H1 (cell line): ENCODE measurements around the gene KCTD7. TPM values are rescaled to one million over a fixed set of nuclear protein-coding genes. Genes with fewer than 3 reads are reported as not detected.
"Not testable (repeated sequence)": the region's sequence is repeated elsewhere in the genome, so short reads cannot be mapped to it uniquely, and the experiment has no call there.

Experiments used
- CTCF ChIA-PET: fragments of 300-600 bp; sonication (Branson Sonifier 250); formaldehyde crosslinking; loops from one replicate; lab custom pipeline; 2021; ENCODE audit not compliant: partially characterized antibody; lab: Charles Lee
- POLR2A ChIA-PET: fragments of 300-600 bp; sonication (Branson Sonifier 250); formaldehyde crosslinking; loops from one replicate; lab custom pipeline; 2021; ENCODE audit warnings: inconsistent platforms; ENCODE audit not compliant: partially characterized antibody; lab: Charles Lee
- DNase-seq, 2 experiments: peaks; one replicate each; pipeline versions ENCODE4 v3.0.0 to v3.0.0-alpha.2; 2010 to 2022; ENCODE audit warnings: low spot score in 2 of 2, low read depth in 1 of 2, mixed read lengths in 1 of 2
- FAIRE-seq: peaks from 2 replicates; lab custom pipeline; 2011; peaks lifted over from hg19 to GRCh38; lab: Jason Lieb, UNC
- H2AFZ ChIP-seq: 2 replicates; pipeline ENCODE4 v1.8.1; 2012; ENCODE audit warnings: low read length, inconsistent platforms
- H2AK5ac ChIP-seq: 2 replicates; pipeline ENCODE4 v1.6.1; 2013; ENCODE audit warnings: low read depth, low read length
- H2BK120ac ChIP-seq: replicated peaks from 2 replicates; pipeline ENCODE3; 2013; ENCODE audit warnings: low read depth, low read length, inconsistent platforms
- H2BK12ac ChIP-seq: 2 replicates; pipeline ENCODE4 v1.6.1; 2013; ENCODE audit warnings: low read depth, low read length
- H2BK15ac ChIP-seq: 2 replicates; pipeline ENCODE4 v1.6.1; 2013; ENCODE audit warnings: low read length
- H2BK20ac ChIP-seq: 2 replicates; pipeline ENCODE4 v1.6.1; 2013; ENCODE audit warnings: low read length
- H2BK5ac ChIP-seq: 2 replicates; pipeline ENCODE4 v1.6.1; 2013; ENCODE audit warnings: low read depth, low read length
- H3K14ac ChIP-seq: 2 replicates; pipeline ENCODE4 v1.6.1; 2013; ENCODE audit warnings: inconsistent platforms; ENCODE audit not compliant: insufficient read length
- H3K18ac ChIP-seq: 2 replicates; pipeline ENCODE4 v1.6.1; 2013; ENCODE audit warnings: low read length; ENCODE audit errors: extremely low read depth
- H3K23ac ChIP-seq: 2 replicates; pipeline ENCODE4 v1.6.1; 2013; ENCODE audit warnings: inconsistent platforms; ENCODE audit not compliant: insufficient read length
- H3K23me2 ChIP-seq: 2 replicates; pipeline ENCODE4 v1.6.1; 2013; ENCODE audit warnings: low read depth, low read length
- H3K27ac ChIP-seq: 2 replicates; pipeline ENCODE4 v1.6.1; 2011; ENCODE audit warnings: low read depth, low read length, inconsistent platforms
- H3K27me3 ChIP-seq, 4 experiments: replicated peaks in 1 of 4; 1 replicate in 1 of 4; 2 replicates in 3 of 4; pipeline versions ENCODE4 v1.6.1 to v1.8.1; 2011 to 2013; ENCODE audit warnings: low read length in 3 of 4, mild to moderate bottlenecking in 3 of 4, inconsistent platforms in 2 of 4, mixed read lengths in 2 of 4, moderate library complexity in 1 of 4; ENCODE audit not compliant: control insufficient read depth in 3 of 4, insufficient read depth in 3 of 4; ENCODE audit errors: extremely low read depth in 1 of 4
- H3K36me3 ChIP-seq, 4 experiments: 2 replicates each; pipeline versions ENCODE4 v1.6.1 to v1.8.1; 2011 to 2013; ENCODE audit warnings: mild to moderate bottlenecking in 4 of 4, low read length in 3 of 4, moderate library complexity in 2 of 4, control low read depth in 1 of 4, inconsistent platforms in 1 of 4; ENCODE audit not compliant: insufficient read depth in 4 of 4, control insufficient read depth in 2 of 4
- H3K4ac ChIP-seq: replicated peaks from 2 replicates; pipeline ENCODE3; 2013; ENCODE audit warnings: low read length, low read depth, mixed read lengths, inconsistent platforms; ENCODE audit not compliant: insufficient read length
- H3K4me1 ChIP-seq, 4 experiments: replicated peaks in 1 of 4; 1 replicate in 1 of 4; 2 replicates in 3 of 4; pipeline versions ENCODE4 v1.6.1 to v1.8.1; 2011 to 2013; ENCODE audit warnings: low read length in 3 of 4, inconsistent platforms in 2 of 4, mixed read lengths in 1 of 4; ENCODE audit not compliant: insufficient read depth in 4 of 4, control insufficient read depth in 3 of 4
- H3K4me2 ChIP-seq, 2 experiments: 2 replicates each; pipeline versions ENCODE4 v1.6.1 to v1.8.1; 2011 to 2013; ENCODE audit warnings: low read depth in 2 of 2, low read length in 2 of 2, control low read depth in 1 of 2, inconsistent platforms in 1 of 2, mild to moderate bottlenecking in 1 of 2; ENCODE audit not compliant: insufficient read depth in 1 of 2
- H3K4me3 ChIP-seq, 4 experiments: fragments of 200-600, 300-600 bp in 1 of 4; sonication (generic), shearing (Covaris generic), sonication (Bioruptor Twin) in 1 of 4; 2 replicates each; pipeline versions ENCODE4 v1.5.1 to v1.8.1; 2011 to 2016; ENCODE audit warnings: low read length in 4 of 4, low read depth in 3 of 4, control low read depth in 2 of 4, inconsistent platforms in 2 of 4, mild to moderate bottlenecking in 2 of 4, mixed read lengths in 1 of 4, moderate library complexity in 1 of 4; ENCODE audit not compliant: insufficient read depth in 2 of 4; ENCODE audit errors: extremely low read depth in 1 of 4
- H3K56ac ChIP-seq: replicated peaks from 2 replicates; pipeline ENCODE3; 2013; ENCODE audit warnings: low read depth, mild to moderate bottlenecking, mixed read lengths, low read length, inconsistent platforms; ENCODE audit not compliant: insufficient read length
- H3K79me1 ChIP-seq: 2 replicates; pipeline ENCODE4 v1.6.1; 2013; ENCODE audit warnings: low read depth, low read length, control low read depth
- H3K79me2 ChIP-seq, 2 experiments: 2 replicates each; pipeline versions ENCODE4 v1.6.1 to v1.8.1; 2012 to 2013; ENCODE audit warnings: low read length in 2 of 2, mild to moderate bottlenecking in 2 of 2, inconsistent platforms in 1 of 2; ENCODE audit not compliant: insufficient read depth in 2 of 2, control insufficient read depth in 1 of 2
- H3K9ac ChIP-seq, 4 experiments: replicated peaks in 1 of 4; 1 replicate in 1 of 4; 2 replicates in 3 of 4; pipeline versions ENCODE4 v1.6.1 to v1.8.1; 2011 to 2013; ENCODE audit warnings: low read depth in 3 of 4, low read length in 3 of 4, control low read depth in 2 of 4, mild to moderate bottlenecking in 2 of 4, moderate library complexity in 2 of 4, inconsistent platforms in 1 of 4; ENCODE audit errors: extremely low read depth in 1 of 4
- H3K9me3 ChIP-seq, 2 experiments: 2 replicates each; pipeline versions ENCODE4 v1.6.1 to v1.8.1; 2012 to 2013; ENCODE audit warnings: mild to moderate bottlenecking in 2 of 2, moderate library complexity in 2 of 2, control low read depth in 1 of 2, inconsistent platforms in 1 of 2, low read depth in 1 of 2, low read length in 1 of 2, mixed read lengths in 1 of 2; ENCODE audit not compliant: insufficient read depth in 2 of 2
- H4K20me1 ChIP-seq, 2 experiments: replicated peaks in 1 of 2; 2 replicates each; pipeline versions ENCODE3 to v1.8.1; 2011 to 2013; ENCODE audit warnings: inconsistent platforms in 2 of 2, low read length in 2 of 2, mild to moderate bottlenecking in 1 of 2; ENCODE audit not compliant: insufficient read depth in 2 of 2, control insufficient read depth in 1 of 2
- H4K5ac ChIP-seq: 2 replicates; pipeline ENCODE4 v1.6.1; 2013; ENCODE audit warnings: low read length, low read depth, mixed read lengths, inconsistent platforms; ENCODE audit not compliant: insufficient read length
- H4K8ac ChIP-seq: 2 replicates; pipeline ENCODE4 v1.8.0; 2013; ENCODE audit warnings: mild to moderate bottlenecking, moderate library complexity, low read length, inconsistent platforms; ENCODE audit not compliant: insufficient read depth; ENCODE audit errors: extremely low read depth
- H4K91ac ChIP-seq: replicated peaks from 2 replicates; pipeline ENCODE3; 2013; ENCODE audit warnings: low read length, mixed read lengths, inconsistent platforms; ENCODE audit not compliant: insufficient read length
- whole genome bisulfite sequencing, 2 experiments: shearing (Covaris generic) in 1 of 2; methylation state at CpG; one replicate each; pipeline versions ENCODE4 v1.1.6 to v1.1.7; 2013 to 2015; ENCODE audit warnings: low lambda C conversion rate in 2 of 2, mixed read lengths in 2 of 2, inconsistent platforms in 1 of 2, low coverage in 1 of 2, missing lambda C conversion rate in 1 of 2; ENCODE audit not compliant: insufficient replicate concordance in 2 of 2, insufficient coverage in 1 of 2, insufficient read length in 1 of 2; ENCODE audit errors: extremely low coverage in 1 of 2, missing lambda C conversion rate in 1 of 2; 5-methylcytosine and 5-hydroxymethylcytosine counted together
- polyA plus RNA-seq, 7 experiments: library from polyadenylated mRNA; depleted of rRNA in 3 of 7; stranded (reverse) in 5 of 7; unstranded in 2 of 7; fragments of >200 nt in 5 of 7; fragments of 200-250 nt in 2 of 7; gene quantifications; 1 replicate in 5 of 7; 2 replicates in 1 of 7; 4 replicates in 1 of 7; pipeline versions ENCODE4 v1.2.1 to v1.2.3, GENCODE V29; 2011 to 2013; ENCODE audit warnings: missing spikeins in 2 of 7, mixed read lengths in 2 of 7
- total RNA-seq: library from RNA; stranded (reverse); fragmentation: NEBNext Ultra II Directional; extraction: Animal tissue kit (Norgen Biotek cat#: 25700); gene quantifications from 2 replicates; pipeline ENCODE4 v1.2.1, GENCODE V29; 2021

KCTD7 gene
- total and polyA plus RNA-seq, 2 of the 8 experiments (the other 6 are each of a cell fraction or from before 2014, with no cell fraction given): 8.6 to 11.9 TPM

GRCh38 chr7:66635982-66636546, 7.4 kb downstream of the KCTD7 start:
- not testable (repeated sequence) for H3K4me2 ChIP-seq, H3K27ac ChIP-seq

More at GRCh38 chr7:66635982-66636546, 7.4 kb downstream of the KCTD7 start:
- H2BK20ac ChIP-seq, H3K79me1 ChIP-seq, DNase-seq, H2AK5ac ChIP-seq, H3K23ac ChIP-seq, H3K4me1 ChIP-seq, H3K4me3 ChIP-seq, H4K20me1 ChIP-seq, FAIRE-seq, H3K27me3 ChIP-seq, H3K79me2 ChIP-seq, H2BK15ac ChIP-seq, H2BK12ac ChIP-seq, H4K8ac ChIP-seq, H3K14ac ChIP-seq, H3K4ac ChIP-seq, H4K5ac ChIP-seq, H3K9me3 ChIP-seq, H3K56ac ChIP-seq, H2AFZ ChIP-seq, H3K9ac ChIP-seq, H3K18ac ChIP-seq, H2BK5ac ChIP-seq, H2BK120ac ChIP-seq, H4K91ac ChIP-seq, H3K23me2 ChIP-seq, POLR2A ChIA-PET, CTCF ChIA-PET: not testable (repeated sequence)
- peaks cover 4 to 16% (median 11%) of the 10 kb centered on the region in 4 experiments; a peak in 7 of 8 replicates for H3K36me3 ChIP-seq
- 95% methylated on average over 6 of the region's 9 CpGs; no CpG with 5 or more reads in 1 of the 2 experiments for WGBS, 2 experiments
